Spleen (tissue), 11 donors: ENCODE results near the gene TBX3. TPM values are rescaled to one million over a fixed set of nuclear protein-coding genes. Genes with fewer than 3 reads are reported as not detected.
"Not testable (repeated sequence)": the region's sequence is repeated elsewhere in the genome, so short reads cannot be mapped to it uniquely, and the experiment has no call there.

Experiments
- DNase-seq: peaks from one replicate; pipeline ENCODE4 v3.0.0-alpha.2; 2020
- H3K27ac ChIP-seq, 8 donors: fragments of 200-600 bp; sonication (generic) in 7 of 8; 1 replicate in 4 of 8; 2 replicates in 4 of 8; pipeline versions ENCODE4 v1.5.0 to v1.8.0; 2016 to 2021; ENCODE audit warnings: inconsistent platforms in 4 of 8, mild to moderate bottlenecking in 4 of 8, moderate library complexity in 1 of 8
- H3K27me3 ChIP-seq, 7 donors: fragments of 200-600 bp; sonication (generic) in 6 of 7; replicated peaks in 1 of 7; 1 replicate in 4 of 7; 2 replicates in 3 of 7; pipeline versions ENCODE4 v1.5.0 to v1.8.0; 2016 to 2021; ENCODE audit warnings: inconsistent platforms in 3 of 7, mild to moderate bottlenecking in 1 of 7
- H3K36me3 ChIP-seq, 6 donors: fragments of 200-600 bp; sonication (generic) in 5 of 6; 1 replicate in 4 of 6; 2 replicates in 2 of 6; pipeline versions ENCODE4 v1.5.0 to v1.8.0; 2016 to 2021; ENCODE audit warnings: inconsistent platforms in 2 of 6
- H3K4me1 ChIP-seq, 6 donors: fragments of 200-600 bp; sonication (generic) in 5 of 6; 1 replicate in 3 of 6; 2 replicates in 3 of 6; pipeline versions ENCODE4 v1.5.0 to v1.8.0; 2016 to 2021; ENCODE audit warnings: inconsistent platforms in 3 of 6
- H3K4me3 ChIP-seq, 8 donors: fragments of 200-600 bp; sonication (generic) in 7 of 8; 1 replicate in 4 of 8; 2 replicates in 4 of 8; pipeline versions ENCODE4 v1.5.0 to v1.8.0; 2016 to 2021; ENCODE audit warnings: inconsistent platforms in 4 of 8, mild to moderate bottlenecking in 4 of 8, moderate library complexity in 2 of 8
- H3K9me3 ChIP-seq, 8 donors: fragments of 200-600 bp; sonication (generic) in 7 of 8; 1 replicate in 4 of 8; 2 replicates in 4 of 8; pipeline versions ENCODE4 v1.5.0 to v1.8.0; 2016 to 2021; ENCODE audit warnings: inconsistent platforms in 4 of 8
- POLR2A ChIP-seq, 3 donors: fragments of 450-650 bp; IDR thresholded peaks; one replicate each; pipeline ENCODE4 v1.5.1; 2017; ENCODE audit warnings: antibody characterized with exemption in 3 of 3, mild to moderate bottlenecking in 1 of 3
- POLR2AphosphoS5 ChIP-seq, 3 donors: sonication (generic); formaldehyde crosslinking; IDR thresholded peaks; one replicate each; pipeline ENCODE4 v1.5.1; 2017; ENCODE audit warnings: antibody characterized with exemption in 3 of 3
- WGBS, 5 donors: extraction: QIAGEN DNeasy Blood & Tissue Kit in 3 of 5; methylation state at CpG; one replicate each; pipeline versions ENCODE4 v1.1.5 to v1.1.7; 2013 to 2018; 5-methylcytosine and 5-hydroxymethylcytosine counted together
- intact Hi-C: fragments of 100-400 bp; cut with DNase I; formaldehyde crosslinking; loops from one replicate; pipeline ENCODE4 v1.15.0; 2023; ENCODE audit warnings: low total_unique reads
- polyA plus RNA-seq, 3 donors: library from polyadenylated mRNA; stranded (reverse); fragments of 200-250 nt; gene quantifications; one replicate each; pipeline ENCODE4 v1.2.1, GENCODE V29; 2013
- total RNA-seq, 7 donors: library from RNA; depleted of rRNA in 3 of 7; stranded (reverse); fragments of >200 nt in 3 of 7; fragmentation: NEBNext Ultra II Directional in 4 of 7; extraction: Animal tissue kit (Norgen Biotek cat#: 25700) in 4 of 7; gene quantifications; one replicate each; pipeline versions ENCODE4 v1.1.0 to v1.2.1, GENCODE V29; 2016 to 2021
- TF ChIP-seq, protein P1 (sequence below), 11 experiments: fragments of 200-600 bp in 7 of 11; fragments of 450-650 bp in 4 of 11; sonication (generic) in 4 of 11; IDR thresholded peaks in 8 of 11; conservative IDR thresholded peaks in 3 of 11; 1 replicate in 7 of 11; 2 replicates in 4 of 11; pipeline versions ENCODE4 v1.4.0 to v1.8.0; 2016 to 2021; ENCODE audit warnings: antibody characterized with exemption in 11 of 11, inconsistent platforms in 4 of 11, mild to moderate bottlenecking in 1 of 11
- donor health status: healthy with polysubstance abuse.
- donor health status: DM: no; HTN: no; CAD: no; lungs with moderate emphysema.
- donor health status: DM: no; HTN: no; CAD: no.
- donor health status: Bipolar disorder and iron deficiency.
- donor health status: healthy.
- donor health status: DM: no; HTN: no; CAD: no.
- donor health status: DM: yes; HTN: yes; CAD: no.

The TBX3 gene
- total and polyA plus RNA-seq, 10 donors, result 3.1 to 22.1 (median 13.5) TPM

DNA sequence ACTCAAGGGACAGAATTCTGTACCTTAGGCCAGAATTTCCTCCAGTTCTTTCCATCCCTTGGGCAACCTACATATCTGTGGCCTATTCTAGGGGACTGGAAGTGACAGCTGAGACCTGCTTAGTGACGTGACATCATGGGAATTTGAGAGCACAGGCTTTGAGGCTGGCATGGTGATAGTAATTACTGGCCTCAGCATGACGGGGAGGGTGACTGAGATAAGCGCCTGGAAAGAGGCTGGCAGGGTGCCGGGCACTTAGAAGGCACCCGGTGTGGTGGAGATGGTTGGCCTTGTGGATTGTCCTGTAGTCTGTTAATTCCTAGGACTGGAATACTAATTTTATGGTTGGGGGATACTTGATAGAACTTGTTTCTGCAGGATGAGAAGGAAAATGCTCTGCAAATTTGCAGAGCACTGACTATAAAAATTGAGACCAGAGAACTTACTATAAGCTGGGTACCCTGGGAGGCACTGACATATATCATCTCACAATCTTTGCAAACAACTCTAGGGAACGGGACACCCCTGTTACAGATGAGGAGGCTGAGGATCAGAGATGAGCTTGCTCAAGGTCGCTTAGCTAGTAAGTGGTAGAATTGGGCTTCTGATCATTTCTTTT is 42.2 kb upstream of the TBX3 start:
- WGBS, 5 donors, result 49 to 82% (median 73%) methylated on average over 7 of the region's 7 CpGs
- H3K4me3 ChIP-seq, result no peak overlapping the region
- no peak for DNase-seq
- no peaks in the 10 kb centered on the region for H3K9me3 ChIP-seq
- H3K4me1 ChIP-seq, result no peaks in the 10 kb centered on the region
- no peak overlapping the region for H3K27ac ChIP-seq
- no peaks in the 10 kb centered on the region for H3K27me3 ChIP-seq
- intact Hi-C loops, result no loop called here
- no peak for TF ChIP-seq POLR2AphosphoS5 (IDR thresholded peaks at IDR 0.05)
- TF ChIP-seq POLR2A (IDR thresholded peaks at IDR 0.05), result no peak
- TF ChIP-seq, protein P1, sequence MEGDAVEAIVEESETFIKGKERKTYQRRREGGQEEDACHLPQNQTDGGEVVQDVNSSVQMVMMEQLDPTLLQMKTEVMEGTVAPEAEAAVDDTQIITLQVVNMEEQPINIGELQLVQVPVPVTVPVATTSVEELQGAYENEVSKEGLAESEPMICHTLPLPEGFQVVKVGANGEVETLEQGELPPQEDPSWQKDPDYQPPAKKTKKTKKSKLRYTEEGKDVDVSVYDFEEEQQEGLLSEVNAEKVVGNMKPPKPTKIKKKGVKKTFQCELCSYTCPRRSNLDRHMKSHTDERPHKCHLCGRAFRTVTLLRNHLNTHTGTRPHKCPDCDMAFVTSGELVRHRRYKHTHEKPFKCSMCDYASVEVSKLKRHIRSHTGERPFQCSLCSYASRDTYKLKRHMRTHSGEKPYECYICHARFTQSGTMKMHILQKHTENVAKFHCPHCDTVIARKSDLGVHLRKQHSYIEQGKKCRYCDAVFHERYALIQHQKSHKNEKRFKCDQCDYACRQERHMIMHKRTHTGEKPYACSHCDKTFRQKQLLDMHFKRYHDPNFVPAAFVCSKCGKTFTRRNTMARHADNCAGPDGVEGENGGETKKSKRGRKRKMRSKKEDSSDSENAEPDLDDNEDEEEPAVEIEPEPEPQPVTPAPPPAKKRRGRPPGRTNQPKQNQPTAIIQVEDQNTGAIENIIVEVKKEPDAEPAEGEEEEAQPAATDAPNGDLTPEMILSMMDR (IDR thresholded peaks at IDR 0.05 in 8 of 11, conservative IDR thresholded peaks at IDR 0.05 in 3 of 11), result no peak
- no peaks in the 10 kb centered on the region for H3K36me3 ChIP-seq

DNA sequence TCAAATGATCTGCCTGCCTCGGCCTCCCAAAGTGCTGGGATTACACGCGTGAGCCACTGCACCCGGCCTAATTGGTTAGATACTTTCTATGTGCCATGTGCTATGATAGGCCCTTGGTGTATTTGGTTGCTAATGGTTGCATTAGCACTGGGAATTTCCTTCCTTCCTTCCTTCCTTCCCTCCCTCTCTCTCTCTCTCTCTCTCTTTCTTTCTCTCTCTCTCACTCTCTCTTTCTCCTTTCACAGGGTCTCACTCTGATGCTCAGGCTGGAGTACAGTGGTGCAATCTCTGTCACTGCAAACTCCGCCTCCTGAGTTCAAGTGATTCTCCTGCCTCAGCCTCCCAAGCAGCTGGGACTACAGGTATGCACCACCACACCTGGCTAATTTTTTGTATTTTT is 38.2 kb upstream of the TBX3 start:
- H3K4me3 ChIP-seq, DNase-seq, H3K4me1 ChIP-seq, intact Hi-C loops, H3K9me3 ChIP-seq, H3K27ac ChIP-seq, H3K27me3 ChIP-seq, H3K36me3 ChIP-seq: not testable (repeated sequence)
- WGBS, 5 donors, result 91 to 96% (median 91%) methylated on average over 5 of the region's 5 CpGs

DNA sequence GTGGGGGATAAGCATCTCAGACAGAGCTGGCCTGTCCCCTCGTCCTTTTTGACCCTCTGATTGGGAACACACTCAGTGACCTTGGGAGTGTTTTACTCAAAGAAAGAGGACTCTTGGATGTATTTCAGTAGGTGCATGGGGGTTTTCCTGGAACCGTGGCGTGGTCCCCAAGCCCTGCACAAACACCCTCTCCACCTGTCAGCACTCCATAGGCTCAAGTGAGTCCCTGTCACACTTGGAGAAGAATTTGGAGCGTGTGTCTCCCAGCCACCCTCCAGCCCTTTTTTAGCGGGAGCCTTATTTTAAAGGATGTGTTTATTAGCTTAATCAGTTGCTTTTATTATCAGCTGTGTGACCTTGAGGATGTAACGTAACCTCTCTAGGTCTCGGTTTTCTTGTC is 37.3 kb upstream of the TBX3 start:
- DNase-seq, result no peak
- WGBS, 5 donors, result 63 to 71% (median 68%) methylated on average over 7 of the region's 7 CpGs
- TF ChIP-seq POLR2AphosphoS5 (IDR thresholded peaks at IDR 0.05) (no peak), POLR2A (IDR thresholded peaks at IDR 0.05) (no peak)
- TF ChIP-seq, protein P1 (IDR thresholded peaks at IDR 0.05 in 8 of 11, conservative IDR thresholded peaks at IDR 0.05 in 3 of 11), result no peak
- intact Hi-C loops, result no loop called here
- Histone ChIP-seq H3K4me3 (no peak overlapping the region), H3K4me1 (no peaks in the 10 kb centered on the region), H3K27ac (no peak overlapping the region), H3K9me3 (no peaks in the 10 kb centered on the region), H3K36me3 (no peaks in the 10 kb centered on the region), H3K27me3 (no peaks in the 10 kb centered on the region)

DNA sequence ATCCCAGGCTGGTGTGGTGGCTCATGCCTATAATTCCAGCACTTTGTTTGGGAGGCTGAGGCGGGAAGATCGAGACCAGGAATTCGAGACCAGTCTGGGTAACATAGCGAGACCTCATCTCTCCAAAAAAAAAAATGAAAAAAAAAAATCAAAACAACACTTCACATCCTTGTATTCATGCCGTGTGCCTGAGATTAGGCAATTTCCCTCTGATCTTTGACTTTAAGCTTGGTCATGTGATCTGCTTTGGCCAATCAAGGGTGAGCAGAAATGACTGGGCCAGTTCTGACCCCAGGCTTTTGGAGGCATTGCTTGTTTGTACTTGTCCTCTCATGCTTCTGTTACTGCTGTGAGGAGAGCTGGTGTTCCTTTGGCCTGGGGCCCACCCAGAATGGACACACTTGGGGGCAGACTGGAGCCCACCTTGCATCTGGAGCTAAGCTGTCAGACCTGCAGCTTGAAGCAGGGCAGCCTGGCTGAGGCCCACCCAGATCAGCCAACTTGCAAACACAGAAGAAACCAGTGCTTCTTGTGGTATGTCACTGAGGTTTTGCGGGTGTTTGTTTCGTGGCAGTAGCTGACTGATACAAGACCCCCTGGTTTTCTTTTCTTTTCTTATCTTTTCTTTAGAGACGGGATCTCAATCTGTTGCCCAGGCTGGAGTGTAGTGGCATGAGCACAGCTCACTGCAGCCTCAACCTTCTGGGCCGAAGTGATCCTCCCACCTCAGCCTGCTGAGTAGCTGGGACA is 29.7 kb upstream of the TBX3 start:
- 85 to 91% (median 88%) methylated on average over 9 of the region's 9 CpGs for WGBS, 5 donors
- H3K27me3 ChIP-seq, result peaks cover 0 to 36% (median 0%) of the 10 kb centered on the region in 7 donors
- H3K36me3 ChIP-seq, result no peaks in the 10 kb centered on the region
- no peaks in the 10 kb centered on the region for H3K4me1 ChIP-seq
- intact Hi-C loops, result no loop called here
- H3K9me3 ChIP-seq, result peaks cover 0 to 14% (median 6%) of the 10 kb centered on the region in 8 donors
- H3K4me3 ChIP-seq, result no peak overlapping the region
- TF ChIP-seq POLR2A (IDR thresholded peaks at IDR 0.05) (no peak), POLR2AphosphoS5 (IDR thresholded peaks at IDR 0.05) (no peak)
- TF ChIP-seq, protein P1 (IDR thresholded peaks at IDR 0.05 in 8 of 11, conservative IDR thresholded peaks at IDR 0.05 in 3 of 11), result no peak
- H3K27ac ChIP-seq, result no peak overlapping the region
- DNase-seq, result no peak
